Superior temporal gyrus (tissue), 1 donor: ENCODE data around the gene BRINP1.

Experiments
- DNase-seq: peaks from one replicate; pipeline ENCODE4 v3.0.0-alpha.2; 2016; ENCODE audit errors: extremely low spot score

Gene BRINP1

GRCh38 chr9:119282476-119283077 lies 86.7 kb downstream of the BRINP1 start:
- DNase-seq, result no peak

DNA sequence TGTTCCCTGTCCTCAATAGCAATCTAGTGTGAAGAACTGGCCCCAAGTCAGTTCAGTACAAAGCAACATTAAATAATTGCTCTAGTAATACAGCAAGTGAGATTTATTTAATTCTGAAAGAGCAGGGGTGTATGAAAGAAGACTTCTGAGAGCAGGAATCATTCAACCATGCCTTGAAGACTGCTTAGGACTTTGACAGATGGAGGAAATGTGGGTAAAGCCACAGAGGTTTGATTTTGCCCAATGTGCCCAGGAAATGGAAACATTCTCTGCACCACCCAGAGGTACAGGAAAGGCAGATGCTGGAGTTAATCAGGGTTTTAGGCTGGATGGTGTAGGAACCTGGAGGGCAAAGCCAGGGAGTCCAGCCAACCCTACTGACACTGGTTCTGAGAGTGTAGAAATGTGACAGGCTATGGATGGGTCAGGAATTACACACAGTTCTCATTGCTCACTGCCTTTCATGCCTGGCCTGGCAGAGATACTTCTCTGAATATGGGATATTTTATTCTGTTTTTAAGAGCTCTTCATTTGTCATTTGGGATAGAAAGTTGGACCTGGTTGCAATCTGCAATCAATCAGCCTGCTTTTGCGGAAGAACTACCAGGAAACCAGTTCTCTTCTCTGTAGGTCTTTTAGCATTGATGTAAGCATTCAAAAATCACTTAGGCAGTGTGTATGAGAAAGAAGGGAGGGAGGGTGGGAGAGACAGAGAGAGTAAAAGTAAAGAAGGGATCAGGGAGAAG lies 88.3 kb downstream of the BRINP1 start:
- no peak for DNase-seq

DNA sequence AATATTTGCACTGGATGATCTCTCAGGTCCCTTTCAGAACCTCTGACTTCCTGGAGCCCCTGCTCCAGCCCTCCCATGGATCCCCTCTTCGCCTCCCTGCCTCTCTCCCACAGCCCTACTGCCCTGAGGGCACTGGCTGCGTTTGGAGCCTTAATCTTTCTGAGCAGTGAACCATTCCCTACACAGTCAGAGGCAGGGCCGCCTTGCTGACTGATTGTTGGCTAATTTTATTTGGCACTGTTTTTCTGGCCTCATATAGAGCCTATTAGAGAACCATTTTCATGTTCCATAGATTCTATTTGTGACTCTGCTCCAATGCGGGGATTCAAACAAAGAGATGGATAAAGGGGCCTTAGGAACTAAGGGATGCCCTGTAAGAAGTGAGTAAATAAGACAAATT lies 91.1 kb downstream of the BRINP1 start:
- no peak for DNase-seq

- peak; percentile 58 for DNase-seq
Observed at GRCh38 chr9:119273984-119274665, 95.1 kb downstream of the BRINP1 start.

DNA sequence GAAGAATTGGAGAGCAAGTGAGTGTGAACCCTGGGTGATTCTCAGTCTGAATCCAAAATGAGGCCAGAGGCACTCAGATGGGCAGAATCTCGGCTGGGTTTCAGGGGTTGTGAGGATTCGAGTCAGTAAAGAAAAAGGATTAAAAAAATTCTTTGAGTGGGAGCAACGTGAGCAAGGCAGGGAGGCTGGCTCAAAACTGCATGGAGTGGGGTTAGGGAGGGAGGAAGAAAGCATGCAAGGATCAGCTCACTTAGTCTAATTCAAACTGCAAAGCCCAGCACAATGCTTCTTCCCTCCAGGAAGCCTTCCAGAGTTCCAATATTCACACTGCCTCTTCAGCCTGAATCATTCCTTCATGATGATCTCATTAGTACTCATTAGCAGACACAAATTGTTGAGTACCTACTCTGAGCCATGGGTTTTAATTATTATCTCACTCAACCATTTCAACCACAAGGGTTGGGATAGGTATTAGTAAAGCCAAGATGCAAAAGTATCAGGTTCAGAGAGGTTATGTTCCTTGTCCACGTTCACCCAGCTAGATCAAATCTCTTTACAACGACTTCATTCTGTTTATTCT lies 95.8 kb downstream of the BRINP1 start:
- DNase-seq, result no peak

DNA sequence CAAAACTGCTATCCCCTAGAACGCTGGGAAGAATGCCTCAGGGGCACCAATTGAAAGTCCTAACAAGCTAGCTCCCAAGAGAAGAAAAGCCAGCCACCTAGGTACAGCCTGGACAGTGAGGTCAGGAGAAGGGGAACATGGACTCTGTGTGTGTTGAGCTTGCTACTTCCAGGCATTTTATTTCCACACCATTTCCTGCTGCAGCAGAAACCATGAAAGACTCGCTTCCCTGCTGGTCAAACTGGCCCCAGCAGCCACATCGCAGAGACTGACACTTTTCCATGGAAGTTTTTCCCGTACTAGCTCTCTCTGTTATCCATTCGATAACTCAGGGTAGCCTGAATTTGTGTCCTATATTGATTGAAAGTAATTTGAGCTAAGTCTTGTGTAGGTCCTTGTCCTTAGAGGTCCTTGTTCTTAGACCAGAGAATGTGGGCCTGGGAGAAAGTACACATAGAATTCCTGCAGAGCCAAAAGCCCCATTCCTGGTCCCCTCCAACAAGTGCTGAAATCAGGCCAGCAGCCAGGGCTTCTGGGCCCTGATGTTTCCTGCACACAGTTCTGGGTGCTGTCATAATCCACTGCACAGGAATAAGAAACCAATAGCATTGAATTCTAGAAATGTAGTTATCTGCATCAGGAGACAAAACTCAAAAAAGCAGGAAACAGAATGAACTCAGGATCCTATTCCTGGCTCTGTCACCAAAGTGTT lies 96.6 kb downstream of the BRINP1 start:
- no peak for DNase-seq

DNA sequence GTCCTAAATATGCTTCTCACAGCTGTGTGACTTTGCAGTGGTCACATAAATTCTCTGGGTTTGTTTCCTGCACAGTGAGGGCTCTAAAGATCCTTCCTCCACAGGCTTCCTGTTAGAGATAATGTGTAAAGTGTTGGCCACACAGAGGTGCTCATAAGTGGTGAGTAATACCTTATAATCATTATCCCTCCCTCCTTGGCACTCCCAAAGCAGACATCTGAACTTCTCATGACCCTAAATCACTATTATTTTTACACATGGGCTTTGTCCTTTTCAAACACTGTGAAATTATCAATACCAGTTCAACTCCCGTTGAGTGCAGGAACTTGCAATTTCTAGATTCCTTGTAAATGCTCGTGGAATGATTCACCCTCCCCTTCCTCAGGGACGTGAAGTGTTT lies 100.2 kb downstream of the BRINP1 start:
- DNase-seq, result no peak

GRCh38 chr9:119264165-119264564 lies 105.1 kb downstream of the BRINP1 start:
- no peak for DNase-seq

- DNase-seq, result no peak
Observed at GRCh38 chr9:119257592-119257991, 111.6 kb downstream of the BRINP1 start.

GRCh38 chr9:119255116-119255515 lies 114.1 kb downstream of the BRINP1 start:
- DNase-seq, result no peak

- DNase-seq, result no peak
Observed at GRCh38 chr9:119252671-119253299, 116.5 kb downstream of the BRINP1 start.

GRCh38 chr9:119251936-119252335 lies 117.3 kb downstream of the BRINP1 start:
- DNase-seq, result no peak

DNA sequence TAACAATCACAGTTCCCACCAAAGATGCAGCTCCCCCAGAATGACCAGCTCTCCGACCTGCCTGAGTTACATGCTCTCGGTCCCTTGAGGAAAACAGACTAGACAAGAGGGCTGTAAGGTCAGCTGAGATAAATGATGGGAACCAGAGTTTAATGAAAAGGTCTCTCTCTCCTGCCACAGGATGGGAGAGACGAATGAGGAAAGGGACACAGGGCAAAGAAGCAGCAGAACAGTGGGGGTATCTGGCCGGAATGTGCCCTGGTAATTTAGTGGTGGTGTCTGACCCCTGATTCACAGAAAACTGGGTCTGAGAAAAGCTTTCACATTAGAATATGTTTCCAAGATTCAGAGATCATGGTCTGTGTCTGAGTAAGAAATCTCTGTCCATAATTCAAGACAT lies 118.5 kb downstream of the BRINP1 start:
- no peak for DNase-seq

- no peak for DNase-seq
Observed at GRCh38 chr9:119240546-119240945, 128.7 kb downstream of the BRINP1 start.

- DNase-seq, result no peak
Observed at GRCh38 chr9:119234636-119235035, 134.6 kb downstream of the BRINP1 start.

DNA sequence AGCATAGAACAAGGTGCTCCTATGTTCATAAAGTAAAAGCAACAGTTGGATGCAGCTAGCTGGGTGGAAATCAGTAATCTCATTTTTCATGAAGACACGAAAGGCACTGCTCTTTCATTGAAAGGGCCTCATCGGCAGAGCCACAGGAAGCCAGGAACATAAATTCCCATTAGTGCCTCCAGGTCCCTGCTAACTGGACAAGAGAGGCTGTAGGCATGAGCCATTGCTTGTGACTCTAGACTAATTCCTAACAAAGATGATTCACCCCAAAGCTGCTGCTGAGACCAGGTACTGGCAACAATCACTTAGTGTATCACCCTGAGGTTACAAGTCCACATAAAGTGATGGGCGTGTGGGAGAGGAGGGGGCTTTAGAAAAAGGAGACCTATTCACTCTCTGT lies 141.8 kb downstream of the BRINP1 start:
- DNase-seq, result no peak

DNA sequence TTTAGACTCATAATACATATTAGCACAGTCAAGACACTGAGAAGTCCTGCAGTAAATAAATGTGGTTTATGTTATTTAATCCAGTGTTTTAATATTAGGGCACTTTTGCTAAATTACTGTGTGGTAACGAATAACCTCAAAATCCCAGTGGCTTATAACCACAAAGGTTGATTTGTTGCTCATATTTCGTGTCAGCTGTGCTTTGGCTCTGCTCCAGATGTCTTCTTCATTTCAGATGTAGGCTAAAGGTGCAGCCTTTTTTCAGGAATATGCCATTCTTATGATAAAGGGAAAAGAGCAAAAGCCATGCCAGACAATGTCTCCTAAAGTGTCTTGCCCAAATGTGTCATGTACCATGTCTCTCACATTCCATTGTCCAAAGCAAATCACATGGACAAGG lies 144.8 kb downstream of the BRINP1 start:
- DNase-seq, result no peak

GRCh38 chr9:119221276-119221675 lies 148.0 kb downstream of the BRINP1 start:
- no peak for DNase-seq

GRCh38 chr9:119218293-119218692 lies 150.9 kb downstream of the BRINP1 start:
- DNase-seq, result no peak

GRCh38 chr9:119216651-119217331 lies 152.4 kb downstream of the BRINP1 start:
- peak; percentile 68 for DNase-seq

DNA sequence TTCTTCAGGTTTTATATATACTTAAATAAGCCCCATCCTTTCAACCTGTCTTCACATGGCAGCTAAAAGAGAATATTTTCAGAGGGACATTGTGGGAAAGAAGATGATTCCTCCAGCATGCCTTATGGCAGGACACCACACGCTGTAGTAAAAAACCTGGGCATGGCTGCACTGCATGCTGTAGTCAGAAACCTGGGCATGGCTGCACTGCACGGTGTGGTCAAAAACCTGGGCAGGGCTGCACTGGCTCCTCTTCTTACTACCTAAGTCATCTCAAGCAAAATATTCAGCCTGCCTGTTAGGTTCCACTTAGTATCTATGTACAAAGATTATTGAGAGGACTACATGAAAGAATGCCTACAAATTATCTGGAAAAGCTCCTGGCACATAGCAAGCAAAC lies 153.6 kb downstream of the BRINP1 start:
- no peak for DNase-seq
